Fibroblast of lung (primary cell): ENCODE measurements around the gene OR10H5. TPM values are rescaled to one million over a fixed set of nuclear protein-coding genes. Genes with fewer than 3 reads are reported as not detected.
"Not testable (repeated sequence)": the region's sequence is repeated elsewhere in the genome, so short reads cannot be mapped to it uniquely, and the experiment has no call there.

Experiments used
- DNase-seq, 2 donors: peaks; one replicate each; pipeline versions ENCODE4 v3.0.0 to v3.0.0-alpha.2; 2010; ENCODE audit warnings: low read depth in 2 of 2
- H2AFZ ChIP-seq: 2 replicates; pipeline ENCODE4 v1.5.1; 2012; ENCODE audit warnings: low read length, control low read depth, inconsistent platforms
- H3K27ac ChIP-seq: 2 replicates; pipeline ENCODE4 v1.5.1; 2011; ENCODE audit warnings: low read length, control low read depth; ENCODE audit not compliant: insufficient read depth
- H3K27me3 ChIP-seq: 2 replicates; pipeline ENCODE4 v1.5.1; 2011; ENCODE audit warnings: mild to moderate bottlenecking, low read length; ENCODE audit not compliant: control insufficient read depth, insufficient read depth
- H3K36me3 ChIP-seq: 2 replicates; pipeline ENCODE4 v1.5.1; 2011; ENCODE audit warnings: low read length; ENCODE audit not compliant: control insufficient read depth, insufficient read depth
- H3K4me1 ChIP-seq: 2 replicates; pipeline ENCODE4 v1.5.1; 2011; ENCODE audit warnings: low read length; ENCODE audit not compliant: control insufficient read depth, insufficient read depth; ENCODE audit errors: extremely low read depth
- H3K4me2 ChIP-seq: 2 replicates; pipeline ENCODE4 v1.5.1; 2011; ENCODE audit warnings: low read length, control low read depth; ENCODE audit not compliant: insufficient read depth; ENCODE audit errors: extremely low read depth
- H3K4me3 ChIP-seq, 4 experiments: fragments of 200-600 bp in 1 of 4; sonication (generic) in 1 of 4; replicated peaks in 1 of 4; 2 replicates each; pipeline ENCODE4 v1.5.1; 2011 to 2016; ENCODE audit warnings: low read length in 4 of 4, low read depth in 3 of 4, mild to moderate bottlenecking in 3 of 4, control low read depth in 2 of 4, inconsistent platforms in 1 of 4, mixed read lengths in 1 of 4; ENCODE audit not compliant: insufficient read depth in 1 of 4; ENCODE audit errors: control extremely low read depth in 1 of 4
- H3K79me2 ChIP-seq: 2 replicates; pipeline ENCODE4 v1.5.1; 2012; ENCODE audit warnings: mild to moderate bottlenecking, low read length, inconsistent platforms; ENCODE audit not compliant: control insufficient read depth, insufficient read depth
- H3K9ac ChIP-seq: 2 replicates; pipeline ENCODE4 v1.5.1; 2011; ENCODE audit warnings: mild to moderate bottlenecking, low read length, control low read depth; ENCODE audit not compliant: insufficient read depth
- H3K9me3 ChIP-seq: 2 replicates; pipeline ENCODE4 v1.5.1; 2012; ENCODE audit warnings: low read depth, low read length; ENCODE audit not compliant: control insufficient read depth, insufficient read depth
- H4K20me1 ChIP-seq: 2 replicates; pipeline ENCODE4 v1.5.1; 2011; ENCODE audit warnings: low read length; ENCODE audit not compliant: control insufficient read depth, insufficient read depth; ENCODE audit errors: extremely low read depth
- CTCF ChIP-seq, 2 donors: IDR thresholded peaks in 1 of 2; conservative IDR thresholded peaks in 1 of 2; 1 replicate in 1 of 2; 2 replicates in 1 of 2; pipeline ENCODE4 v1.5.1; 2011 to 2012; ENCODE audit warnings: low read length in 2 of 2, control low read depth in 1 of 2, inconsistent platforms in 1 of 2, low read depth in 1 of 2, mild to moderate bottlenecking in 1 of 2
- EZH2 ChIP-seq: IDR thresholded peaks from 2 replicates; pipeline ENCODE4 v1.5.1; 2012; ENCODE audit warnings: low read length, control low read depth, mild to moderate bottlenecking; ENCODE audit errors: missing control alignments
- polyA plus RNA-seq, 2 donors: library from polyadenylated mRNA; depleted of rRNA in 1 of 2; stranded (reverse) in 1 of 2; unstranded in 1 of 2; fragments of >200 nt; gene quantifications; 2 replicates each; pipeline ENCODE4 v1.2.1, GENCODE V29; 2011 to 2012; ENCODE audit warnings: missing spikeins in 1 of 2
- total RNA-seq: library from RNA; depleted of rRNA; stranded (reverse); fragments of >200 nt; gene quantifications from 2 replicates; pipeline ENCODE4 v1.2.1, GENCODE V29; 2014

The OR10H5 gene
- total and polyA plus RNA-seq, 2 donors (not counting 1 experiment from before 2014, with no cell fraction given), result not detected

- Histone ChIP-seq H3K4me2 (no peak overlapping the region), H3K27me3 (no peaks in the 10 kb centered on the region), H3K79me2 (no peaks in the 10 kb centered on the region), H2AFZ (no peak overlapping the region), H3K9ac (no peak overlapping the region), H3K27ac (no peak overlapping the region), H3K36me3 (no peaks in the 10 kb centered on the region), H3K4me3 (no peak overlapping the region), H4K20me1 (no peaks in the 10 kb centered on the region), H3K4me1 (no peaks in the 10 kb centered on the region), H3K9me3 (no peaks in the 10 kb centered on the region)
- no peak for DNase-seq
- TF ChIP-seq EZH2 (no peak), CTCF (conservative IDR thresholded peaks at IDR 0.05 in 1 of 2, IDR thresholded peaks at IDR 0.05 in 1 of 2; ENCODE audit: low read depth in 1 of 2, low read length in 2 of 2) (no peak)
These were observed 1.3 kb downstream of the OR10H5 start for GRCh38 chr19:15788594-15789270.

DNA sequence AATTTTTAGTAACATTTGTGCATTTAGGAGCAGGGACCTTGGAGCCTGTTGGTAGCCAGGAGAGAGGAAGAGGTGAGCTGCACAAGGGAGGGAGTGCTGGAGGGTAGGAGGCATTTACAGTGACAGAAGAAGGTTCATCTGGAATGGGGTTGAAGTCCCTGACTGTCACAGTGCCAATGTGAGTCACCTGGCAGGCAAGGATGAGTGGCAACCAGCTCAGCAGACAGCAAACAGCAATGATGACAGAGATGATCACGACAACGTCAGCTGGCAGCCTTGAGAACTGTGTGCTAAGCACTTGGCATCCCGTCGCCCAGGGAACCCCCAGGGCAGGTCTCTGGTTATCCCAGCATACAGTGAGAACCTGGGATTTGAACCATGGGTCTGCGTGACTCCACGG is 2.6 kb downstream of the OR10H5 start:
- no peaks in the 10 kb centered on the region for H3K4me1 ChIP-seq
- no peak overlapping the region for H3K4me2 ChIP-seq
- no peak overlapping the region for H3K4me3 ChIP-seq
- no peak overlapping the region for H3K9ac ChIP-seq
- TF ChIP-seq EZH2, result no peak
- no peak for TF ChIP-seq CTCF (conservative IDR thresholded peaks at IDR 0.05 in 1 of 2, IDR thresholded peaks at IDR 0.05 in 1 of 2; ENCODE audit: low read depth in 1 of 2, low read length in 2 of 2)
- no peaks in the 10 kb centered on the region for H3K27me3 ChIP-seq
- no peaks in the 10 kb centered on the region for H3K9me3 ChIP-seq
- no peak overlapping the region for H3K27ac ChIP-seq
- DNase-seq, result no peak
- H4K20me1 ChIP-seq, result no peaks in the 10 kb centered on the region
- no peak overlapping the region for H2AFZ ChIP-seq
- no peaks in the 10 kb centered on the region for H3K79me2 ChIP-seq
- H3K36me3 ChIP-seq, result no peaks in the 10 kb centered on the region

DNA sequence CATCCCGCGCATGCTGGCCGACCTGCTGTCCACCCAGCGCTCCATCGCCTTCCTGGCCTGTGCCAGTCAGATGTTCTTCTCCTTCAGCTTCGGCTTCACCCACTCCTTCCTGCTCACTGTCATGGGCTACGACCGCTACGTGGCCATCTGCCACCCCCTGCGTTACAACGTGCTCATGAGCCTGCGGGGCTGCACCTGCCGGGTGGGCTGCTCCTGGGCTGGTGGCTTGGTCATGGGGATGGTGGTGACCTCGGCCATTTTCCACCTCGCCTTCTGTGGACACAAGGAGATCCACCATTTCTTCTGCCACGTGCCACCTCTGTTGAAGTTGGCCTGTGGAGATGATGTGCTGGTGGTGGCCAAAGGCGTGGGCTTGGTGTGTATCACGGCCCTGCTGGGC is 6.8 kb downstream of the OR10H5 start:
- H3K9me3 ChIP-seq, H3K27me3 ChIP-seq, H3K27ac ChIP-seq, H3K4me3 ChIP-seq, H3K36me3 ChIP-seq, H3K9ac ChIP-seq, H3K79me2 ChIP-seq, H3K4me1 ChIP-seq, H2AFZ ChIP-seq, DNase-seq, H3K4me2 ChIP-seq, H4K20me1 ChIP-seq: not testable (repeated sequence)
